ENCODE results near the gene TIPARP.
A peak's percentile ranks its signal among the peaks of the same experiment; 100 is the strongest.

The TIPARP gene

GRCh38 chr3:156675830-156676767 is 1.7 kb downstream of the TIPARP start:
- no peak for DNase-seq (ENCODE audit: insufficient read length, low spot score)
- peak; percentile 64 for FAIRE-seq

DNA sequence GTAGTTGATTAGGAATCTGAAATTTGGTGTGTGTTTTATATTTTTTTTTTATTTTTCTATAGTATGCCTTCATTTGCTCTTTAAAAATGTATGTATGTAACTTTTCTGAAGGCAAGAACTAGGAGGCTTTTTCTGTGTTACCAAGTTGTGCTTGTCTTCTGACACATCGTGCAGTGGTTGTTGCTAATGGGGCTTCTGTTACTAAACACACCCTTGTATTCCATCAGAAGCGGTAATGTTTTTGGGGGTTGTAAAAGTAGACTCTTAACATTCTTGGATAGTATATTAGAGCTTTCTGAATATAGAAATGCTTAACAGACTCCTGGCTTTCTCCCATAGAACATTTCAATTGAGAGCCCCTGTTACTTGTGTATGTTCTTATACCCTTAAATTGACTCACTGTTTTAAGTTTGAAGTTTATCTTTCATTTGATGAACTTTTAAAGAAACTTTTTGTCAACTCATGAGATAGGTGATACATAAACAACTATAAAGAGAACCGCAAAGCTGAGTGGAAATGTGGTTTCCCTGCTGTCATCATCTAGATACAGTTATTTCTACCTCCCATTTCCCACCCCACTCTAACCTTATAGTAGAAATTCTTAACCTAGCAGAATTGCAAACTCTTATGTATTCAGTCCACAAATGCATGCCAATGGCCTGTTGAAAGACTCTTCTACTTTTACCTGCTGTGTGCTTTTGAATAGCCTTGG is 2.5 kb downstream of the TIPARP start:
- no peak for DNase-seq (ENCODE audit: insufficient read length, low spot score)
- FAIRE-seq, result peak; percentile 66

GRCh38 chr3:156677536-156677935 is 3.1 kb downstream of the TIPARP start:
- no peak for FAIRE-seq
- no peak for DNase-seq (ENCODE audit: insufficient read length, low spot score)

- no peak for DNase-seq (ENCODE audit: insufficient read length, low spot score)
- FAIRE-seq, result peak; percentile 88
Observed at GRCh38 chr3:156678197-156678596, 3.8 kb downstream of the TIPARP start.

- FAIRE-seq (no peak), DNase-seq (ENCODE audit: insufficient read length, low spot score) (no peak)
Observed at GRCh38 chr3:156680243-156680914, 6.0 kb downstream of the TIPARP start.

GRCh38 chr3:156681002-156681401 is 6.6 kb downstream of the TIPARP start:
- no peak for DNase-seq (ENCODE audit: insufficient read length, low spot score)
- FAIRE-seq, result peak; percentile 72

DNA sequence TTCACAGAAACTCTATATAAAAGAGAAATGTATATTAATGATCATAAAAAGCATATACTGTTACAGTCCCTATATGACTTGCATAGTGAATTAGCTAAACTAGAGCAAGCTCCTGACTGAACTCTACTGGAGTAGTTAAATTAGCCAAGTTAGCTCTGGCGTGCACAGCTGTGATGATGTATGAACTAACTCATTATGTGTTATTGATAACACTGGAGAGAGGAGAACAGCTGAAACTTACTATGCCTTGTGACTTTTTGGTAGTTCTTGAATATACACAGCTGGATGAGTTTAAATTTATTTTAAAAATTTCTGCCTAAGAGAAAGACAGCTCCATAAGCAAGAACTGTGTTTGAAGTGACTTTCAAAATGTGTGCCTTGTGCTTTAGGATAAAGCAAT is 8.1 kb downstream of the TIPARP start:
- DNase-seq (ENCODE audit: insufficient read length, low spot score) (no peak), FAIRE-seq (no peak)

DNA sequence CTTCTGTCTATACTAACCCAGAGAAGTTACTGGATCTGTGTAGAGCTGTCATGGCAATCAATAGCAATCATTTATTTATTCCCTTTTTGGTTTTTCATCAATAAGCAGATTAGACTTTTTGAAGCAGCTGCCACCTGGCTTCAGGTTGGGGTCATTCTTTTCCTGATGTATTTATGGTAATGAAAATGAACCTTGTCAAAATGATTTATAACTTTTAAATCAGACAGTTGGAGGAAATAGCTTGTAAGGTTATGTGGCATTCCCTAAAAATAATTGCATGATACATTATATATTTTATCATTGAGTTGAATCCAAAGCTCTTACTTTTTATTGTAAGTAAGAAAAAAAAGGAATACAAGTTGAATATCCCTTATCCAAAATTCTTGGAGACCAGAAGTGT is 8.6 kb downstream of the TIPARP start:
- FAIRE-seq, result no peak
- DNase-seq (ENCODE audit: insufficient read length, low spot score), result no peak

DNA sequence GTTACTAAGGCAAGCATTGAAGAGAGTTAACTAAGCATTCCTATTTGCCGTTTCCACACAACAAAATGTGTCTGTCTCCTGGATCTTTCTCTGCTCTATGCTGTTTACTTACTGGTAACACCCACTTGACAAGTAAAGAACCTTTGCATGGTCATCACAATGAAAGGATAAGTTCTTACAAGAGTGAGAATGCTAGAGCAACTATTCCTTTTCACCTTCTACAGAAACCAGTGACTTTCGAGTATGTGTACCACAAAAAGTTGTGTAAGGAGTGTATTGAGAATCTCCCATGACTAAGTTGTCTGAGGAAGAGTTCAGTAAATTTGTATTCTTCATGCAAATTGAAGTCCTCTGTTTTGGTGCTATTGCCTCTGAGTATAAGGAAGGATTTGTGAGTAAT is 10.8 kb downstream of the TIPARP start:
- DNase-seq (ENCODE audit: insufficient read length, low spot score) (no peak), FAIRE-seq (peak; percentile 91)

- DNase-seq (ENCODE audit: insufficient read length, low spot score), result no peak
- peak; percentile 91 for FAIRE-seq
Observed at GRCh38 chr3:156685752-156686151, 11.4 kb downstream of the TIPARP start.

DNA sequence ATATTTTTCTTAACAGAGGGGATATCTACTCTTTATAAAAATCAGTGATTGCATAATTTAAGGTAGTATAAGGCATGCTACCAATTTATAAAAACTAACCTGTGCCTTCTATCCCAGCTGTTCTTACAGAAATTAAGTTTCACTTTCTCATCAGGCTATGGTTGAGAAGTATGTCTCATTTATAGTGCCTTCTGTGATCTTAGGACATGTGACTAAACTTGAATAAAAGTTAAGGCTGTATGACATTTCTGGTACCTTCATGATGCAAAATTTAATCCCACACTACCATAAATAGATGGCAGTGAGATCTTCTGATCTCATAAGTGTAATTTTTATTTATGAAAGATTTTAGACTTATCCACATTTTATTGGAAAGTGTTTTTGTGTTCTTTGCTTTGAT is 12.6 kb downstream of the TIPARP start:
- no peak for DNase-seq (ENCODE audit: insufficient read length, low spot score)
- FAIRE-seq, result peak; percentile 44

DNA sequence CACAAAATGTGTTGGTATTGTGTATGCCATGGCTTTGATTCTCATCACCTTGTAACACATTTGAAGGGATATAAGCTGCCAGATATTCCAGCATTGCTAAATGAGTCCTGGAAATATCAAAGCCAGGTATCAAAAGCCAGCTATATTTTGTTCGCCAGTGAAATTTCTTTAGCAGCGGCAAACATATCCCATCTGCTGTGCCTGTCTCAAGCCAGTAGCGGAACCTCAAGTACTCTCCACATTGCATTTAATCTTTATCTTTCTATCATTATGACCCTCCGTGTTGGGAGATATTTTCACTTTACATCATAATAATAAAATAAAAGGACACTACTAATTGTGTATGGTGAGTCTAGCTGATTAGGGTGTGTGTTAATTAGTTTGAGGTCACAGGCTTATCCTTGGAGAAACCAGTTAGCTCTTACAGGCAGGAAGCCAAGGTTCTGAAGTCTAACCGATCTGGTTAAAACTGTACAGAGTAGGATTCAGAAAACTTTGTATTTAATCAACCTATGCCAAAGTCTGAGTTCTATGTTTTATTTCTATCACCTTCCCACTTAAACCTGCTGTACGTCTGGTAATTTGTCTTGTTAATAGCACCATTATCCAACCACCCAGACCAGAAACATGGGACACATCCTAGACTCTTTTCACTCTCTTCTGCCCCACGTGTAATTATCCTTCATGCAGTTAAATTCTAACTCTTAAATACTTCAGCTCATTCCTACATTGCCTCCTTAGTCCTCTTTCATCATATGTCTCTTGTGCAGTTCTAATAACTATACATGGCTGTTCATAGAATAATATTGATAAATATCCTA is 14.5 kb downstream of the TIPARP start:
- FAIRE-seq (peak; percentile 63), DNase-seq (ENCODE audit: insufficient read length, low spot score) (no peak)

DNA sequence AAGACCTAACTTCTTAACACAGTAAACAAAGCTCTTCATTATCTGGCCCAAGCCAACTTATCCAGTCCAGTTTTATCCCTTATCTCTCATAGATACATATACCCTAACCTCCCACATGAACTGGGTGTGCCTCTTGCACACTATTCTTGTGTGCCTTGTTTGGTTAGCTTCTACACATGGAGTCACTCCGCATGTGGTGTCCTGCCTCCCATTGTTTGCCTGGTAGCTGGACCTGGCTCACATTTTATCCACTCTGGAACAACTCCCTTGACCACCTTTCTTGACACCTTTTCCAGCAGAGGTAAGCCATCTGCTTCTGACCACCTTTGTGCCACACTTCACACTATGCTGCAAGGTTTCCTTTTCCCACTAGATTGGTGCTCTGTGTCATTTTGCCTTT is 15.2 kb downstream of the TIPARP start:
- DNase-seq (ENCODE audit: insufficient read length, low spot score), result no peak
- no peak for FAIRE-seq

- no peak for DNase-seq (ENCODE audit: insufficient read length, low spot score)
- peak; percentile 26 for FAIRE-seq
Observed at GRCh38 chr3:156691920-156692319, 17.5 kb downstream of the TIPARP start.

DNA sequence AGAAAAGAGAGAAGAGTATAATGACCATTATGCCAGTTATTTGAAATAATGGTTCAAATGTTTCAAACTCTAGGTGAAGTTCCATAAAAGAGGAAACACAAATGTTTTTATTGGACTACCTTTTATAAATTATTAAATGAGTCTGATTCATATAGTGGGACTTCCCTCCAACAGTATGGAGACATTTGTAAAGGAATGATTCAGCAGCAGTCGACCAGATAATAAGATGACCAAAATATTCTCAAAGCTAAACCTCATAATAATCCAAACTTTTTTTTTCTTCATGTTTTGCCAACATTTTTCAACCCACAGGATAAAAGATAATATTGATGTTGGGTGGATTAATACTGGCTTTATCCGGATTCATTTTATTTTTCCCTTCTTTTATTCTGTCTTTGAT is 18.8 kb downstream of the TIPARP start:
- FAIRE-seq (peak; percentile 42), DNase-seq (ENCODE audit: insufficient read length, low spot score) (no peak)

- DNase-seq (ENCODE audit: insufficient read length, low spot score) (no peak), FAIRE-seq (peak; percentile 61)
Observed at GRCh38 chr3:156694536-156694935, 20.1 kb downstream of the TIPARP start.

DNA sequence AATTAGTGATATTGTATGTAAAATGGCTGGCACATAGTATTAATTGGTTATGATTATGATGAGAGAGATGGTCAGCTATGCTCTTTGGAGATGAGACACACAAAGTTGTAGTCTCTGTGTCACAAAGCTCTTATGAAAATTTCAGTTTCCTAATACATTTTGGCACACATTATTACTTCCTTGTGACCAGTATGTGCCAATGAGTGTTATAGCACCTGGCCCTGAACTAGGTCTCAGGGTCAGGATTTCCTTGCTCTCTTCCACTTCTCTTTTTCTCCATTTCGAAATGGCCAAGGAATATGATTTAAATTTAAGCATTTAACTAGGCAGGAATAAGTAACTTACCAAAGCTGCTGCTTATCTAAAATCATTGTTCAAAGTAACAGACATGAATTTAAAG is 28.0 kb downstream of the TIPARP start:
- FAIRE-seq, result no peak
- DNase-seq (ENCODE audit: insufficient read length, low spot score), result no peak

DNA sequence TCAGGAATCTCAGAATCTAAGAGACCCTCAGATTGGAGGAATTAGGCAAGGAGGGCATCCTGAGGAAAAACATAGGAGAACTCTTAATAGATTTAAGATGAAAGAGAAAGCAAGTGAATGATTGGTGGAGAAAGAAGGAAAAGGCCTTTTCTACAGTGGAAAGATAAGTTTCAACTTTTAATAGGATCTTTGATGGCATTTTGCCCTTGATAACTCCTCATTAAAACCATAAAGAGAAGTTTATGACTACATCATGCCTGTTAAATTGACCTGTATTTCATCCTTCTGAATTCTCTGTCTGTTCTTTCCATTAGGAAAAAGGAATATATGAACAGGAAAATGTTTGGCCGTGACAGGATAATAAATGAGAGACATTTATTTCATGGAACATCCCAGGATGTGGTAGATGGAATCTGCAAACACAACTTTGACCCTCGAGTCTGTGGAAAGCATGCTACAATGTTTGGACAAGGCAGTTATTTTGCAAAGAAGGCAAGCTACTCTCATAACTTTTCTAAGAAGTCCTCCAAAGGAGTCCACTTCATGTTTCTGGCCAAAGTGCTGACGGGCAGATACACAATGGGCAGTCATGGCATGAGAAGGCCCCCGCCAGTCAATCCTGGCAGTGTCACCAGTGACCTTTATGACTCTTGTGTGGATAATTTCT is 30.1 kb downstream of the TIPARP start:
- FAIRE-seq, result no peak
- DNase-seq (ENCODE audit: insufficient read length, low spot score), result no peak

DNA sequence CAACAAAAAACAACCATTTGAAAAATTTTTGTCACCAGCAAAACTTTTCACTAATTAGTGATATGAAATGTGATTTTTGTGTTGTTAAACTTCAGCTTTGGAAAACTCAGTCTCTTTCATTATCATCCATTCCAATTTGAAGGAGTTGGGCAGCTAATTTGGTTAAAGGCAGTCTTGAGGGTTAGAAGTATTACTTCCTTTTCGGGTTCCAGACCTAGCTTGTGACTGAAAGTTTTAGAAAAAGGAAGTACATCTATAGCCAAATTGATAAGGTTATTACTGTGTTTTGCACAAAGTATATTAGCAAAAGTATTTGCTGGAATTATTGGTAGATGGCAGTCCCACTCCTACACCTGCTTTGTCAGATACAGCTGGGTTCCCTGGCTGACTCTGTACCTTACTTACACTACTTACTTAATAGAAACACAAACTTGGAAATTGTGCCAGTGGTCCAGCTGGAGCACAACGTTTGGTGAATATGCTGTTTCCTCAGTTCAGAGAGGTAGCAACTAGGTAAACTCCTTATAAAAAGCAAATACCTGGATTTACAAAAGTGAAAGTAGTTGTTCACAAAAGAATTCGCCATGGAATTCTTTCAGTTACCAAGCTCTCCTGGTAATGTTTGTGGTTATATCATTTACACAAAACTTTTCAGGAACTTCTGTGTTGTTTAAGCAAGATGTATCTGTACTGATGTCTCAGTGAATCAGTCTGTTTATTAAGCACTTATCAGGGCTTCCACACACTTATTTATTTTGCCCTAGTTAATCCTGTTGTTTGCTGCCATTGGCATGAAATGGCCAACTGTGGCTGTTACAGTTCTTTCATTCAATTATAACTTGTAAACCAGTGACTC is 31.6 kb downstream of the TIPARP start:
- DNase-seq (ENCODE audit: insufficient read length, low spot score), result no peak

More for the DNA sequence above, 31.6 kb downstream of the TIPARP start:
- peak; percentile 87 for FAIRE-seq
